Measurements from ENCODE around the gene NAT9. TPM values are rescaled to one million over a fixed set of nuclear protein-coding genes. Genes with fewer than 3 reads are reported as not detected.

Gene NAT9
- total RNA-seq, 1 donor from 2014 or later, result 83.7 TPM

GRCh38 chr17:74731347-74731605 is 44.9 kb downstream of the NAT9 start:
- peaks cover 1% of the 10 kb centered on the region for H3K4me1 Mint-ChIP-seq
- no peak for DNase-seq (ENCODE audit: low spot score in 2 of 2, unreplicated experiment in 2 of 2)
- no peak for TF ChIP-seq CTCF (IDR thresholded peaks at IDR 0.05; ENCODE audit: unreplicated experiment)
- H3K27ac Mint-ChIP-seq, result no peak overlapping the region
- H3K9me3 Mint-ChIP-seq, result no peaks in the 10 kb centered on the region
- H3K27me3 Mint-ChIP-seq (ENCODE audit: low read depth), result peaks cover 2% of the 10 kb centered on the region
- no peaks in the 10 kb centered on the region for H3K36me3 Mint-ChIP-seq
- H3K4me3 Mint-ChIP-seq, result no peak overlapping the region

GRCh38 chr17:74730491-74731346 is 45.4 kb downstream of the NAT9 start:
- no peak for DNase-seq (ENCODE audit: low spot score in 2 of 2, unreplicated experiment in 2 of 2)
- Mint-ChIP-seq H3K4me3 (no peak overlapping the region), H3K9me3 (no peaks in the 10 kb centered on the region), H3K4me1 (no peaks in the 10 kb centered on the region), H3K27ac (no peak overlapping the region), H3K36me3 (no peaks in the 10 kb centered on the region), H3K27me3 (ENCODE audit: low read depth) (peaks cover 4% of the 10 kb centered on the region)
- TF ChIP-seq CTCF (IDR thresholded peaks at IDR 0.05; ENCODE audit: unreplicated experiment), result no peak

DNA sequence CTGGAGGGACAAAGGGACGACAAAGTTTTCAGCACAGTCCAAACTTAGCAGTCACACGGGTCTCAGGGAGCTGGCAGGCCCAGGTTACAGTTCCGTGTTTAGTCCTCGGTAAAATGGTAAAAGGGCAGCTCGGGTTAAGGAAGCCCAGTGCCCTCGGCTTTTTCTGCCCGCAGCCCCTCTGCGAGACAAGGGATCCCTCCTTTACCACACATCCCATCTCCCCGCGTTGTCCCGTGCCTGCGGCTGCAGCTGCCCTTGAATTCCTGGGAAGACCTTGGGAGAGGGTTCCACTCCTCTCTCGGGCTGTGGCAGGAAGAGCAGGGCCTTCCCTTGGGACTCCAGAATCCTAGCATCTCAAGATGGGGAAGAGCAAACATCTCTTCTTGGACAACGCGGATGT is 46.3 kb downstream of the NAT9 start:
- Mint-ChIP-seq H3K4me1 (no peaks in the 10 kb centered on the region), H3K27ac (no peak overlapping the region), H3K4me3 (no peak overlapping the region), H3K36me3 (no peaks in the 10 kb centered on the region), H3K9me3 (no peaks in the 10 kb centered on the region), H3K27me3 (ENCODE audit: low read depth) (peaks cover 4% of the 10 kb centered on the region)
- TF ChIP-seq CTCF (IDR thresholded peaks at IDR 0.05; ENCODE audit: unreplicated experiment), result no peak
- DNase-seq (ENCODE audit: low spot score in 2 of 2, unreplicated experiment in 2 of 2), result no peak

- DNase-seq (ENCODE audit: low spot score in 2 of 2, unreplicated experiment in 2 of 2), result no peak
- TF ChIP-seq CTCF (IDR thresholded peaks at IDR 0.05; ENCODE audit: unreplicated experiment), result no peak
- no peaks in the 10 kb centered on the region for H3K4me1 Mint-ChIP-seq
- H3K4me3 Mint-ChIP-seq, result no peak overlapping the region
- peaks cover 7% of the 10 kb centered on the region for H3K27me3 Mint-ChIP-seq (ENCODE audit: low read depth)
- H3K9me3 Mint-ChIP-seq, result no peaks in the 10 kb centered on the region
- no peaks in the 10 kb centered on the region for H3K36me3 Mint-ChIP-seq
- H3K27ac Mint-ChIP-seq, result no peak overlapping the region
Observed at GRCh38 chr17:74729368-74729767, 46.8 kb downstream of the NAT9 start.

- Mint-ChIP-seq H3K27ac (no peak overlapping the region), H3K9me3 (no peaks in the 10 kb centered on the region), H3K4me1 (no peaks in the 10 kb centered on the region), H3K4me3 (no peak overlapping the region), H3K27me3 (ENCODE audit: low read depth) (peaks cover 10% of the 10 kb centered on the region), H3K36me3 (no peaks in the 10 kb centered on the region)
- TF ChIP-seq CTCF (IDR thresholded peaks at IDR 0.05; ENCODE audit: unreplicated experiment), result no peak
- no peak for DNase-seq (ENCODE audit: low spot score in 2 of 2, unreplicated experiment in 2 of 2)
Observed at GRCh38 chr17:74728702-74729075, 47.5 kb downstream of the NAT9 start.
